ENCODE data around the gene GPHN. TPM values are rescaled to one million over a fixed set of nuclear protein-coding genes. Genes with fewer than 3 reads are reported as not detected.
"Not testable (repeated sequence)": the region's sequence is repeated elsewhere in the genome, so short reads cannot be mapped to it uniquely, and the experiment has no call there.

GPHN gene
- total RNA-seq, 1 donor from 2014 or later: 11.8 TPM

DNA sequence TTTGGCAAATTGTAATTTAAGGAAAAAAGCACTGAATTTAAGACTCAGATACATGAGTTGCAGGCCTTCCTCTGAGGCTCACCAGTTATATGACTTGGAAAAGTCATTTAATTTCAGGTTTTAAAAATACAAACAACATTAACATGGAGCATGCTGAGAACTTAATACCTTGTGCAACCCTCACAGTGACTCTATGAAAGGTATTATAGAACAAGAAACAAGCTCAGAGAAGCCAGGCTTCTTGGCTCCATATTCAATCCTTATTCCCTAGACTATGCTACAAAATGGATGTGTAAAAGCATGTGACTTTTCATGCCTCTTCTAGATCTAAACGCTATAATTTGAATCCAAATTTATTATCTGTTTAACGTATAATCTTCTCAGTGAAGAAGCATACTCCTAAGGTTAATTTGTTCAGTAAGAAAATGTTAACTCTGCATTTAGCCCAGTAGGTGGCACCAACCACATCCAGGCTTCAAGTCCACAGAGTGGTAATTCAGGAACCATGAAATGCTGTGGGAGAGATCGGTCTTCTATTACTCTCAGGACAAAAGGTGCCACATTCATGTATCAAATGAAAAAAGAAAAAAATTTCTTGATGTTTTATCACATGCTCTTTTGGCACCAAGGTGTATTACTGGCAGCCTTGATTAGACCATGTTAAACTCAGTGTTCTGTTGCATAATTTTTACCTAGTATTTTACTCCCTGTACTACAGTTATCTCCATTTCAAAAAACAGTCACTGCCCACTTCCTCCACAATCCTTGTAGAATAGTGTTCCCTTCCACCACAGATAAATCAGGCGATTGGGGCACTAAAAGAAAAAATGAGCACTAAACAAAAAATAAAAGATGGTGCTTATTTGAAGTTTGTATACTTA, 12.5 kb upstream of the GPHN start:
- no peak overlapping the region for H3K4me3 ChIP-seq (ENCODE audit: low read depth, low read length)
- no peak for FAIRE-seq
- peak; percentile 77 for DNase-seq (ENCODE audit: low read depth)
- H3K27me3 ChIP-seq (ENCODE audit: control insufficient read depth, insufficient read depth, low read length): no peaks in the 10 kb centered on the region
- H3K36me3 ChIP-seq (ENCODE audit: control insufficient read depth, insufficient read depth, low read length): no peaks in the 10 kb centered on the region
- TF ChIP-seq CTCF (IDR thresholded peaks at IDR 0.05; ENCODE audit: insufficient read depth, low read length, severe bottlenecking): peak; percentile 57

GRCh38 chr14:66496188-66496807, 11.6 kb upstream of the GPHN start:
- no peaks in the 10 kb centered on the region for H3K36me3 ChIP-seq (ENCODE audit: control insufficient read depth, insufficient read depth, low read length)
- peak; percentile 33 for DNase-seq (ENCODE audit: low read depth)
- TF ChIP-seq CTCF (IDR thresholded peaks at IDR 0.05; ENCODE audit: insufficient read depth, low read length, severe bottlenecking): no peak
- no peaks in the 10 kb centered on the region for H3K27me3 ChIP-seq (ENCODE audit: control insufficient read depth, insufficient read depth, low read length)
- no peak overlapping the region for H3K4me3 ChIP-seq (ENCODE audit: low read depth, low read length)
- FAIRE-seq: no peak

- H3K36me3 ChIP-seq (ENCODE audit: control insufficient read depth, insufficient read depth, low read length): no peaks in the 10 kb centered on the region
- TF ChIP-seq CTCF (IDR thresholded peaks at IDR 0.05; ENCODE audit: insufficient read depth, low read length, severe bottlenecking): no peak
- no peak overlapping the region for H3K4me3 ChIP-seq (ENCODE audit: low read depth, low read length)
These were observed 11.0 kb upstream of the GPHN start for GRCh38 chr14:66496911-66497310.

DNA sequence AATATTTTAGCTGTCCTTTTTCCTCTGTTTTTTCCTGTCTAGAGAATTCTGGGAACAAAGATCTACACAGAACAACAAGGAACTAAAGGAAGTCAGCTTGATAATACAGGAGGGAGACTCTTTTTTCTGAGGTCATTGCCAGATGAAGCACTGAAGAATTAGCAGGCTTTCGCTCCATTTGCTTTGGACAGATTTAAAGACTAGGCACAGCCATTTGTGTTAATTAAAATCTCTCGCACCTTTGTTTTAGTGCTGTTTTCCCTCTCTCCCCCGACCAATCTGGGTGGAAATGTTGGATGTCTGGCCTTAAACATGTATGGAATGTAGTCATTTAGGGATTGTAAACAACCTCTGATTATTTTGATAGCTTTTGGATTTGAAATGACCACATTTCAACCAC, 9.6 kb upstream of the GPHN start:
- Histone ChIP-seq H3K4me3 (ENCODE audit: low read depth, low read length) (no peak overlapping the region), H3K36me3 (ENCODE audit: control insufficient read depth, insufficient read depth, low read length) (no peaks in the 10 kb centered on the region), H3K27me3 (ENCODE audit: control insufficient read depth, insufficient read depth, low read length) (no peaks in the 10 kb centered on the region)
- DNase-seq (ENCODE audit: low read depth) (no peak), FAIRE-seq (no peak)
- TF ChIP-seq CTCF (IDR thresholded peaks at IDR 0.05; ENCODE audit: insufficient read depth, low read length, severe bottlenecking): no peak

More at GRCh38 chr14:66496911-66497310, 11.0 kb upstream of the GPHN start:
- no peak for FAIRE-seq
- no peaks in the 10 kb centered on the region for H3K27me3 ChIP-seq (ENCODE audit: control insufficient read depth, insufficient read depth, low read length)
- no peak for DNase-seq (ENCODE audit: low read depth)

DNA sequence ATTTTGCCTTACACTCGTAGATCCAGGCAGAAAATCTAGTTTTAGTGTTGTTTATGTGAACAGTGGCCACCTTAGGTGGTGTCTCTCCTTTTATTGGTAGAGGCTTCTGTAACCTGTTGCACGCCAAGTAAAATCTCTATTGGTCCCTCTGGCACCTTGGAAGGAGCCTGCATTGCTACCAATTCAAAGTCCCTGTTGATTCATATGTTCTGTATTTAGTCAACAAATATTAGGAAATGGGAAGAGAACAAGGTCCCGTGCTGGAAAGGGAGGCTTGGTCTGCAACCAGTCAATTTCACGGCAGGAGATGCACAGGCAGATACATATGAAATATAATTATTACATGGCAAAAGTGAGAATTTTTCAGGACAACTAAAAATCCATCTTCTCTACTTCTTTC, 6.4 kb upstream of the GPHN start:
- Histone ChIP-seq H3K27me3 (ENCODE audit: control insufficient read depth, insufficient read depth, low read length) (no peaks in the 10 kb centered on the region), H3K4me3 (ENCODE audit: low read depth, low read length) (no peak overlapping the region), H3K36me3 (ENCODE audit: control insufficient read depth, insufficient read depth, low read length) (no peaks in the 10 kb centered on the region)
- DNase-seq (ENCODE audit: low read depth) (no peak), FAIRE-seq (no peak)
- TF ChIP-seq CTCF (IDR thresholded peaks at IDR 0.05; ENCODE audit: insufficient read depth, low read length, severe bottlenecking): no peak

DNA sequence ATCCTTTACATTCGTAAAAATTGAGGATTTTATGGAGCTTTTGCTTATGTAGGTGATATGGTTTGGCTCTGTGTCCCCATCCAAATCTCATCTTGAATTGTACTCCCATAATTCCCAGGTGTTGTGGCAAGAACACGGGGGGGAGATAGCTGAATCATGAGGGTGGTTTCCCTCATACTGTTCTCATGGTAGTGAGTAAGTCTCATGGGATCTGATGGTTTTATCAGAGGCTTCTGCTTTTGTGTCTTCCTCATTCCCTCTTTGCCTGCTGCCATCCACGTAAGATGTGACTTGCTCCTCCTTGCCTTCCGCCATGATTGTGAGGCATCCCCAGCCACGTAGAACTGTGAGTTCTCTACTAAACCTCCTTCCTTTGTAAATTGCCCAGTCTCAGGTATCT, 5.1 kb upstream of the GPHN start:
- not testable (repeated sequence) for H3K36me3 ChIP-seq (ENCODE audit: control insufficient read depth, insufficient read depth, low read length); H3K4me3 ChIP-seq (ENCODE audit: low read depth, low read length); DNase-seq (ENCODE audit: low read depth); H3K27me3 ChIP-seq (ENCODE audit: control insufficient read depth, insufficient read depth, low read length); FAIRE-seq
